GM21423 (cell line): Measurements from ENCODE around the gene TET2.
"Not testable (repeated sequence)": the region's sequence is repeated elsewhere in the genome, so short reads cannot be mapped to it uniquely, and the experiment has no call there.

Experiments
- ATAC-seq: cut with Tn5 transposase; IDR thresholded peaks from one replicate; pipeline ENCODE4 v1.9.1; 2021; ENCODE audit warnings: mild to moderate bottlenecking, moderate library complexity; ENCODE audit not compliant: unreplicated experiment

The TET2 gene

GRCh38 chr4:105282489-105282888, 135.8 kb downstream of the TET2 start:
- no peak for ATAC-seq

DNA sequence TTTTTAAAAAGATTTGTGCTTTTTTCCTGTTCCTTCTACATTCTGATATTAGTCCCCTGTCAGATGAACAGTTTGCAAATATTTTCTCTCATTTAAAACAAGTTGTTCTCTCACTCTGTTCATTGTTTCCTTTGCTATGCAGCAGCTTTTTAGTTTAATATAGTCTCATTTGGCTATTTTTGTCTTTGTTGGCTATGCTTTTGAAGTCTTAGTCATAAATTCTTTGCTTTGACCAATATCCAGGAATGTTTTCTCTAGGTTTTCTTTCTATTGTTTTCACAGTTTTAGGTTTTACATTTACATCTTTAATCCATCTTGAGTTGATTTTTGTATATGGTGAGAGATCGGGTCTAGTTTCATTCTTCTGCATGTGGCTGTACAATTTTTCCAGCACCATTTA, 136.8 kb downstream of the TET2 start:
- ATAC-seq: no peak

DNA sequence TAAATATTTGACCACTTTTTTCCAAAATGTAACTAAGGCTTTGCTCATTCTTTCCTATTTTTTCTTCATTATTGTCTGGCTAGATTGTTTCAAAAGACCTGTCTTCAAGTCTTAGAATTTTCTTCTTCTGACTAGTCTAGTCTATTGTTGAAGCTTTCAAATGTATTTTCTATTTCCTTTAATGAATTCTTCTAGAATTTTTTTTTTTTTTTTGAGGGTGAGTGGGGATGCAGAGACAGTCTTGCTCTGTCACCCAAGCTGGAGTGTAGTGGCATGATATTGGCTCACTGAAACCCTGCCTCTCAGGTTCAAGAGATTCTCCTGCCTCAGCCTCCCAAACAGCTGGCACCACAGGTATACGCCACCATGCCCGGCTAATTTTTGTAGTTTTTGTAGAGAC, 141.4 kb downstream of the TET2 start:
- ATAC-seq: no peak

GRCh38 chr4:105291925-105292324, 145.2 kb downstream of the TET2 start:
- no peak for ATAC-seq

- no peak for ATAC-seq
Observed at GRCh38 chr4:105293360-105293759, 146.7 kb downstream of the TET2 start.

DNA sequence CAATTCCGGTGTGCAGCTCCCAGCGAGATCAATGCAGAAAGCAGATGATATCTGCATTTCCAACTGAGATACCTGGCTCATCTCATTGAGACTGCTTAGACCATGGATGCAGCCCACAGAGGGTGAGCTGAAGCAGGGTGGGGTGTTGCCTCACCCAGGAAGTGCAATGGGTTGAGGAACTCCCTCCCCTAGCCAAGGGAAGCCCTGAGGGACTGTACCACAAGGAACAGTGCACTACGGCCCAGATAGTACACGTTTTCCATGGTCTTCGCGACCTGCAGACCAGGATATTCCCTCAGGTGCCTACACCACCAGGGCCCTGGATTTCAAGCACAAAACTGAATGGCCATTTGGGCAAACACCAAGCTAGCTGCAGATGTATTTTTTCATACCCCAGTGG, 150.0 kb downstream of the TET2 start:
- no peak for ATAC-seq

DNA sequence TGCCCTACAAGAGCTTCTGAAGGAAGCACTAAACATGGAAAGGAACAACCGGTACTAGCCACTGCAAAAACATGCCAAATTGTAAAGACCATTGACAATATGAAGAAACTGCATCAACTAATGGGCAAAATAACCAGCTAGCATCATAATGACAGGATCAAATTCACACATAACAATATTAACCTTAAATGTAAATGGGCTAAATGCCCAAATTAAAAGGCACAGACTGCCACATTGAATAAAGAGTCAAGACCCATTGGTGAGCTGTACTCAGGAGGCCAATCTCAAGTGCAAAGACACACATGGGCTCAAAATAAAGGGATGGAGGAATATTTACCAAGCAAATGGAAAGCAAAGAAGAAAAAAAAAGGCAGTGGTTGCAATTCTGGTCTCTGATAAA, 152.4 kb downstream of the TET2 start:
- ATAC-seq: not testable (repeated sequence)

GRCh38 chr4:105304085-105304484, 157.4 kb downstream of the TET2 start:
- no peak for ATAC-seq

DNA sequence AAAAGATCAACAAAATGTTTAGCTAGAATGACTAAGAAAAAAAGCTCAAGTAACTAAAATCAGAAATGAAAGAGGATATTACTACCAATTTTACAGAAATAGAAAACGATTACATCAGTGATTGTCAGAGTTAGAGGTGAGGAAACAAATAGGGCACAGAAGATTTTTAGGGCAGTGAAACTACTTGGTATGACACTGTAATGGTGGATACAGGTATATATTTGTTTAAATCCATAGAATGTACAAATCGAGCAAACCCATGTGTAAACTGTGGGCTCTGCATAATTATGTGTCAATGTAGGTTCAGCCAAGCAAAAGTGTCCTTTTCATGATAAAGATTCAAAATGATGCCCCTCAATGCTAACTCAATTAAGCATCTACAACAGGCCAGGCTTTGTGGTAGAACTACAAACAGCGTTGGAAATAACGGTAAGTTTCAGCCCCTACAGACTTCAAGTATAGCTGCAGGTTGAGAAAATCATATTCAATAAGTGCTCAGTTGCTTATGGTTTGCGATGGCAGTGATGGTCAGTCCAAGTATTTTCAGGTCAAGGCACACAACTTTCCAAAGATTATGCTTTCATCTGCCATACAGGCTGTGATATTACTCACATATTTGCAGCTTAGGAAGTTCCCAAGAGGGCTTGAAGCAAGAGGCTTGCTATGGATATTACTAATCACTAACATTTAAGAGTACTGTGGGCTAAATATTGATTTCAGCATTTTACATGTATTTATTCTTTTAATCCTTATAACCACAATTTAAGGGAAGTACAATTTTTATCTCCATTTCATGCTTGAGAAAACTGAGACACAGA, 158.6 kb downstream of the TET2 start:
- ATAC-seq: peak; percentile 28

DNA sequence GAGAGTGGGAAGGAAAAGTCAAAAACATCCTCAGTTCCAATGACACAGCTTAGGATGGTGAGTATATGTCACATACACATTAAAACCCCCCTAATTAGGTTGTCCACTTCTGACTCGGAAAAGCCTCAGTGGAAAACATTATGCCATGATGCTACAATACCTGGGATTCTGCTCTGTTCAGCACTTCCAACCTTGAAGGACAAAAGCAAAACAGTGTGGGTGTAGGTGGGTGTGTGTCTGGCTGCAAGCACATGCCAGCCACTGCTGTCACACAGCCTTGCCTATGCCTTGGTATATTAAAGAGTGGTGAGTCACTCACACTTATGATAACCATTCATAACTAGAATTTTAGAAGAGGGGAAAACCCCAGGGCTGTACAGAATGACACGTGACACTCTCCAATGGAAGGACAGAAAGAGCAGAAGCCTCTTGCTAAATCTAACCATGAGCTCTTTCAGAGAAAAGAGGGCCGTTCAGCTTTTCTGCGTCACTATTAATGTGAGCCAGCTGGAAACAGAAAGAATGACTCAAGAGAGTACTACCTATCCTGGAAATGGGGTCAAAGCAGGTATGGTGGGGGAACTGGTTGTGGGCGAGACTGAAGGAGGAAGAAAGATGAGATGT, 159.6 kb downstream of the TET2 start:
- peak; percentile 90 for ATAC-seq

DNA sequence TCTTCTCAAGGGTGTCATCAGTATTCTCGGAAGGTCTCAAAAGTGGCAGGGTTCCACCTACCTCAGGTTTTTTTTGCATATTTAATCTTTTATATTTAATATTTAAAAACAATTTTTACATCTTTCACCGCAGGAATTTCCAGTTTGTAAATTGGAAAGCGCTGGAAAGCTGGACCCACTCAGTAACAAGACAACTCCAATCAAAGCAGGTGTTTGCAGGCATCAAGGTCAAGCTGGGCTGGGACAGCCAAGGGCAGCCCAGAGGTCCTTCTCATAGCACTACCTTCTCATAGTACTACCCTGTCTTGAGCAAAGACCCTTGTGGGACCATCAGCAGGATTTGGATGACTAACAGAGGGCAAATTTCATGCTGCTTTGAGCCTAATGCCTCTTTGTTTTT, 160.1 kb downstream of the TET2 start:
- ATAC-seq: no peak

GRCh38 chr4:105318486-105318885, 171.8 kb downstream of the TET2 start:
- no peak for ATAC-seq

GRCh38 chr4:105327222-105327621, 180.5 kb downstream of the TET2 start:
- ATAC-seq: no peak

- ATAC-seq: no peak
Observed at GRCh38 chr4:105327956-105328355, 181.3 kb downstream of the TET2 start.

GRCh38 chr4:105329081-105329480, 182.4 kb downstream of the TET2 start:
- no peak for ATAC-seq
